Measurements from ENCODE around the gene CRYGN. TPM values are rescaled to one million over a fixed set of nuclear protein-coding genes. Genes with fewer than 3 reads are reported as not detected.

CRYGN gene
- total RNA-seq, 2 experiments from 2014 or later, result 0.25 TPM; not detected in 1

DNA sequence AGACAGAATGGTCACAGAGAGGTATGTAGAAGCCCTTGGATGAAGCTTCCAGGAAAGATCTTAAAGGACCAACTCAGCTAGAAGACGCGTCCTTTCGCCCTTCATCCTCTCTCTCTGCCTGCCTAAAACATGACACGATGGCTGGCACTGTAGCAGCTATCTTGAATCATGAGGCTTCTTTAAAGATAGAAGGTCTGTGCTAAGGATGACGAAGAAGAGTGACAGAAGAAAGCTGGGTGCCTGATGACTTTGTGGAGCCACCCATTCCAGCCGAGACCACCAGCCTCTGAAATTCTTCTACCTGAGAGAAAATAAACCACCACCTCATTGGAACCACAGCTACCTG is 55.6 kb downstream of the CRYGN start:
- DNase-seq, result no peak
- H3K9me3 Mint-ChIP-seq, result no peaks in the 10 kb centered on the region
- POLR2A ChIA-PET, result no interaction called here
- peaks cover 10% of the 10 kb centered on the region for H3K4me1 Mint-ChIP-seq
- H3K36me3 Mint-ChIP-seq (ENCODE audit: low read depth), result no peaks in the 10 kb centered on the region
- H3K27ac Mint-ChIP-seq, result no peak overlapping the region
- peaks cover 31% of the 10 kb centered on the region for H3K27me3 Mint-ChIP-seq
- H3K4me3 Mint-ChIP-seq, result no peak overlapping the region
- CTCF ChIA-PET, result interaction anchor here (1.3 kb wide), 1 partner anchor 78 kb away, joined by 3 read pairs; no protein-coding TSS in a partner anchor

DNA sequence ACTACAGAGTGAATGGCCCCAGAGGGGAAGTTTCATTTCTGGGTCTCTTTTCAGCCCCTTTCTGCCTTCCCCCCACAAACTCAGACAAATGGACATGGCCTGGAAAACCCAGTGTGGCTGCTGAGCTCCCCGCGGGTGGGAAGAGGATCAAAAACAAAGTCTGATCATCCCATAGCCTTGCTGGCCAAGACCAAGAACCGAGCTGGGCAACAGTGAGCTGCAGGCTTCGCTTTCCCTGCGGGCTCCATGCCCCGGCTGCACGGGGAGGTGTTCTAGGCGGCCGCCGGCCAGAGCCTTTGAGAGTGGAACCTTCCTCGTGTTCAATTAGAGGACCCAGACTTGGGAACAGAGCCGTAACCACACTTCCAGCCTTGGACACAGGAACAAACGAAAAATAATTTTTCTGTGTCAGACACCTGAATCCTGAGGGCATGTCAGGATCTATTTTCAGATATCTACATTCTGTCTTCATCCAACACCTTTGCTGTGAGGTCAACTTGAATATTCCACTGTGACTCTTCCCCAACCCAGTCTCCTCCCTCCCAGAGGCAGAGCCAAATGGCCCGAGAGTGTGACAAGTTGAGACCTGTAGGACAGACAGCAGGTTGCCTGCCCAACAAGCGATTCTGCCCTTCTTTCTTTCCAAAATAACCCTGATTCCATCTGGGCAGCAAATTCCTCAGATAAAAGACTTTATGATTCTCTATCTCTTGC is 56.1 kb downstream of the CRYGN start:
- POLR2A ChIA-PET, result interaction anchor here (0.6 kb wide), 1 partner anchor 202 kb away, joined by 9 read pairs; no protein-coding TSS in a partner anchor
- DNase-seq, result no peak
- CTCF ChIA-PET, result interaction anchor here (0.6 to 1.3 kb wide), 4 partner anchors 78 to 516 kb away, joined by 3 to 5 read pairs (median 4); no protein-coding TSS in a partner anchor
- no peak overlapping the region for H3K27ac Mint-ChIP-seq
- peaks cover 4% of the 10 kb centered on the region for H3K36me3 Mint-ChIP-seq (ENCODE audit: low read depth)
- peaks cover 10% of the 10 kb centered on the region for H3K4me1 Mint-ChIP-seq
- no peak overlapping the region for H3K4me3 Mint-ChIP-seq
- H3K27me3 Mint-ChIP-seq, result peaks cover 31% of the 10 kb centered on the region
- no peaks in the 10 kb centered on the region for H3K9me3 Mint-ChIP-seq

DNA sequence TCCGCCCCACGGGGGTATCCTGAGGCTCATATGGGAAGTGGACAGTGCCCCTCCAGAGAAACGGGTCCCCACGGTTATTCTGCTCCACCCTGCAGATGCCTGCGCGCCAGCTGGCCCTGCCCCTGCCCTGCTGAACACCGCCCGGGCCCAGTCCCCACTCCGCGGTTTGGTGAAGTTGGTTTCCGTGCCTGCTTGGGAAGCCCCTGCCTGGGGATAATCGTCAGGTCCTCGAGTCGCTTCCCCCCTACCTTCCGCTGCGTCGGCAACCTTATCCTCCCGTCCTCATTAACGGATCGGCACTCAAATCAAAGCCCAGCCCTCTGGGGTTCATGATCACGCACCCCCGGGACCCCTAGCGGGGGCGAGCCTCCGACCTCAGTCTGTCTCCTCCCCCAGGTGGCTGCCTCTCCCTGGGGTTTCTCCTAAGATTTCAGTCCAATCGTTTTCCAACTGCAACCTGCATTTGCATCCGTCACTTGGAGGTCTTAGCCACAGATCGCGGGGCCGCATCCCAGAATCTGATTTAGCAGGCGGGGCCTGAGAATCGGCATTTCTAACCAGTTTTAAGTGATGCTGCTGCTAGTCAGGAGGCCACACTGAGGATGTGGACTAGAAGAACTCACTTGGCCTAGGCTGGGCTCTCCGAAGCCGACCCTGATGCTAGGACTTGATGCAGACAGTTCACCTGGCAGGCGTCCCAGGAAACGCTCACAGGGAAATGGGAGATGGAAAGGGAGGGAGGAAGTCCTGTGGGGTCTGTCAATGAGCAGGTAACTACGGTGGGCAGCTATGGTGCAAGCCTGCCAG is 57.7 kb downstream of the CRYGN start:
- Mint-ChIP-seq H3K9me3 (no peaks in the 10 kb centered on the region), H3K4me1 (peaks cover 10% of the 10 kb centered on the region), H3K27me3 (peaks cover 31% of the 10 kb centered on the region), H3K27ac (peak overlapping the region; percentile 28), H3K36me3 (ENCODE audit: low read depth) (peaks cover 16% of the 10 kb centered on the region), H3K4me3 (peak overlapping the region; percentile 44)
- CTCF ChIA-PET, result no interaction called here
- POLR2A ChIA-PET, result no interaction called here
- no peak for DNase-seq

- no peak overlapping the region for H3K27ac Mint-ChIP-seq
- peaks cover 20% of the 10 kb centered on the region for H3K36me3 Mint-ChIP-seq (ENCODE audit: low read depth)
- no peak for DNase-seq
- ChIA-PET CTCF (interaction anchor here (0.6 to 2.4 kb wide), 2 partner anchors 10 to 64 kb away, joined by 3 to 8 read pairs; no protein-coding TSS in a partner anchor), POLR2A (no interaction called here)
- no peaks in the 10 kb centered on the region for H3K9me3 Mint-ChIP-seq
- no peak overlapping the region for H3K4me3 Mint-ChIP-seq
- H3K27me3 Mint-ChIP-seq, result peaks cover 31% of the 10 kb centered on the region
- H3K4me1 Mint-ChIP-seq, result peaks cover 10% of the 10 kb centered on the region
Measured at GRCh38 chr7:151381348-151382078, 58.4 kb downstream of the CRYGN start.

DNA sequence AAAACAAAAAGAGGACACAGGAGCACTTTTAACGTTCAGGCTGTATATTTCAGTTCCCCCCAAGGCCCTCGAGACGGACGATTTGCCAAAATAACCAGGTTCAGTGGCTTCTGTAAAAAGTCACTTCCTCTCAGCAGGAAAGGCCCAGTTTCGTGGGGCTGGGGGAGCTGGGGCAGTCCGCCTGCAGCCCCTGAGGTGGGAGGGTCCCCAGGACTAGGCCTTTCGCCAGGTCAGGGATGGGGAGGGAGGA is 58.9 kb downstream of the CRYGN start:
- H3K36me3 Mint-ChIP-seq (ENCODE audit: low read depth), result peaks cover 25% of the 10 kb centered on the region
- peaks cover 31% of the 10 kb centered on the region for H3K27me3 Mint-ChIP-seq
- POLR2A ChIA-PET, result no interaction called here
- CTCF ChIA-PET, result interaction anchor here (0.6 to 2.4 kb wide), 2 partner anchors 10 to 65 kb away, joined by 3 to 8 read pairs; no protein-coding TSS in a partner anchor
- H3K4me1 Mint-ChIP-seq, result peaks cover 10% of the 10 kb centered on the region
- H3K27ac Mint-ChIP-seq, result no peak overlapping the region
- H3K4me3 Mint-ChIP-seq, result no peak overlapping the region
- no peak for DNase-seq
- H3K9me3 Mint-ChIP-seq, result no peaks in the 10 kb centered on the region

GRCh38 chr7:151380199-151381097 is 59.5 kb downstream of the CRYGN start:
- peaks cover 31% of the 10 kb centered on the region for H3K27me3 Mint-ChIP-seq
- ChIA-PET CTCF (interaction anchor here (0.6 to 2.4 kb wide), 2 partner anchors 9 to 65 kb away, joined by 3 to 8 read pairs; no protein-coding TSS in a partner anchor), POLR2A (no interaction called here)
- no peak overlapping the region for H3K4me3 Mint-ChIP-seq
- H3K36me3 Mint-ChIP-seq (ENCODE audit: low read depth), result peaks cover 29% of the 10 kb centered on the region
- H3K9me3 Mint-ChIP-seq, result no peaks in the 10 kb centered on the region
- H3K4me1 Mint-ChIP-seq, result peaks cover 10% of the 10 kb centered on the region
- no peak for DNase-seq
- H3K27ac Mint-ChIP-seq, result no peak overlapping the region

- Mint-ChIP-seq H3K9me3 (no peaks in the 10 kb centered on the region), H3K27ac (no peak overlapping the region), H3K4me3 (no peak overlapping the region), H3K27me3 (peaks cover 27% of the 10 kb centered on the region), H3K36me3 (ENCODE audit: low read depth) (peaks cover 29% of the 10 kb centered on the region), H3K4me1 (peaks cover 10% of the 10 kb centered on the region)
- ChIA-PET CTCF (interaction anchor here (2.4 kb wide), 1 partner anchor 8 kb away, joined by 8 read pairs; no protein-coding TSS in a partner anchor), POLR2A (no interaction called here)
- DNase-seq, result no peak
Measured at GRCh38 chr7:151379534-151380198, 60.3 kb downstream of the CRYGN start.

GRCh38 chr7:151379193-151379520 is 60.8 kb downstream of the CRYGN start:
- ChIA-PET POLR2A (no interaction called here), CTCF (interaction anchor here (1.3 to 2.4 kb wide), 3 partner anchors 8 to 23 kb away, joined by 3 to 8 read pairs (median 3); no protein-coding TSS in a partner anchor)
- no peak overlapping the region for H3K4me3 Mint-ChIP-seq
- peaks cover 10% of the 10 kb centered on the region for H3K4me1 Mint-ChIP-seq
- H3K36me3 Mint-ChIP-seq (ENCODE audit: low read depth), result peaks cover 29% of the 10 kb centered on the region
- H3K27me3 Mint-ChIP-seq, result peaks cover 22% of the 10 kb centered on the region
- H3K9me3 Mint-ChIP-seq, result no peaks in the 10 kb centered on the region
- no peak overlapping the region for H3K27ac Mint-ChIP-seq
- DNase-seq, result no peak

Small RNA genes lying within 50 kb of the gene (microRNA-seq; reads per million reads assigned to microRNA genes)
- gene MIR3907 (ENCODE audit: borderline microRNAs expressed, borderline replicate concordance), result not detected

Other genes starting within 250 kb of the CRYGN start
- not detected for gene H2BK1, start 229.7 kb downstream of the CRYGN start, total RNA-seq
- gene ABCF2, start 212.9 kb downstream of the CRYGN start, total RNA-seq, result 10 to 100 TPM; 31.7 to 34.3 TPM
- 10 to 100 TPM; 40.7 to 42.3 TPM for gene CHPF2, start 207.7 kb downstream of the CRYGN start, total RNA-seq
- 1 to 10 TPM; 2.0 to 2.5 TPM for gene SMARCD3, start 191.4 kb downstream of the CRYGN start, total RNA-seq
- gene NUB1, start 98.3 kb downstream of the CRYGN start, total RNA-seq, result 10 to 100 TPM; 69.7 to 85.5 TPM
- under 1 TPM; 0.29 to 0.77 TPM for gene WDR86, start 30.1 kb downstream of the CRYGN start, total RNA-seq
- 10 to 100 TPM; 86.8 to 90.7 TPM for gene RHEB, start 79.8 kb upstream of the CRYGN start, total RNA-seq